ENCODE data around the gene OR52M1.

Gene OR52M1

GRCh38 chr11:4581443-4581842, 36.5 kb downstream of the OR52M1 start, which contains the start of gene OR52I2:
OR52I2 (plus strand) TSS chr11:4581743.
- no peak for TF ChIP-seq CTCF (IDR thresholded peaks at IDR 0.05; ENCODE audit: extremely low read depth, insufficient read depth, missing control alignments)
- DNase-seq (ENCODE audit: low spot score) = no peak
- in situ Hi-C loops (cut with MboI; ENCODE audit: low pct_unique_long_range_greater_than_20kb, low sequenced_read_pairs, unreplicated experiment) = no loop called here

DNA sequence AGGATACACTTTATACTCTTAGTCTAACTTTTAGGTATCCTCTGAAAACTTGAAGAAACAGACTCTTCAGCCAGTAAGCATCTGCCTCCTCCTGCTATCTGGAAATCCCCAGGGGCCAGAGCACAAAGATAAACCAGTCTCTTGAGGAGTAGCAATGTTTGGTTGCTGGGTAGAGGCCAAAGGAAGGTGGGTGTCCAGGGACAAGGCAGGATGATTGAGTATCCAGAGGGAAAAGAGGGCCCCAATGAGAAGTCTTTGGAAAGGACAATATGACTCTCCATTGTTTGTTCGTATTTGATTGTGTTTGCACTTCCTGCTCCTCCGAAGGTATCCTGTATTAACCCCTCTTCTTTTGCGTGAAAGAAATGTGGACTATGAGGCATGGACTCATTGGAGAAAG, 44.0 kb downstream of the OR52M1 start:
- in situ Hi-C loops (cut with MboI; ENCODE audit: low pct_unique_long_range_greater_than_20kb, low sequenced_read_pairs, unreplicated experiment) = no loop called here
- DNase-seq (ENCODE audit: low spot score) = no peak
- no peak for TF ChIP-seq CTCF (IDR thresholded peaks at IDR 0.05; ENCODE audit: extremely low read depth, insufficient read depth, missing control alignments)

DNA sequence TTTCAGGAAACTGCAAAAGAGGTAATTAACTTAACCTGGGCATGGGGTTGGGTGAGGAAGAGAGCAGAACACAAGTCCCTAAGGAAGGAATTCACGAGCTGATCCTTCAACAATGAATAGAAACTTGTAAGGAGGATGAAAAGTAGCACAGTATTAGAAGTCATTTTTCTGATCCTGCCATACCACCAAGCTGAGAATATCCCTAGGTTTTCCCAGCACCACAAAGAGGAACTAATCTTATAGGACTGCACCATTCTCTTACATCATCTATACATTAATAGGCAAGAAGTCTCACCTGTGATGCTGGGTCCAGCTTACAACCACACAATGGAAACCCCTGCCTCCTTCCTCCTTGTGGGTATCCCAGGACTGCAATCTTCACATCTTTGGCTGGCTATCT, 48.7 kb downstream of the OR52M1 start, which contains the start of gene OR52I1:
OR52I1 (plus strand) TSS at position 301 of the 400 bp plus-strand sequence; CDS start at position 301, 0 bp downstream.
- in situ Hi-C loops (cut with MboI; ENCODE audit: low pct_unique_long_range_greater_than_20kb, low sequenced_read_pairs, unreplicated experiment) = no loop called here
- DNase-seq (ENCODE audit: low spot score) = no peak
- no peak for TF ChIP-seq CTCF (IDR thresholded peaks at IDR 0.05; ENCODE audit: extremely low read depth, insufficient read depth, missing control alignments)

All from GM13977 (cell line).